HG03045 (cell line): ENCODE measurements around the gene CACUL1.
"Not testable (repeated sequence)": the region's sequence is repeated elsewhere in the genome, so short reads cannot be mapped to it uniquely, and the experiment has no call there.

Experiments used
- ATAC-seq: cut with Tn5 transposase; IDR thresholded peaks from one replicate; pipeline ENCODE4 v1.9.1; 2021; ENCODE audit warnings: mild to moderate bottlenecking, moderate library complexity; ENCODE audit not compliant: unreplicated experiment

CACUL1 gene

GRCh38 chr10:118658762-118659161 is 96.0 kb downstream of the CACUL1 start:
- ATAC-seq: no peak

- ATAC-seq: not testable (repeated sequence)
These were observed 96.6 kb downstream of the CACUL1 start for GRCh38 chr10:118658168-118658567.

GRCh38 chr10:118645294-118645693 is 109.5 kb downstream of the CACUL1 start:
- ATAC-seq: not testable (repeated sequence)

GRCh38 chr10:118642228-118642627 is 112.5 kb downstream of the CACUL1 start:
- ATAC-seq: no peak

- ATAC-seq: no peak
These were observed 116.1 kb downstream of the CACUL1 start for GRCh38 chr10:118638680-118639079.

- no peak for ATAC-seq
These were observed 118.9 kb downstream of the CACUL1 start for GRCh38 chr10:118635674-118636402.

GRCh38 chr10:118633786-118634185 is 121.0 kb downstream of the CACUL1 start:
- ATAC-seq: no peak

- no peak for ATAC-seq
These were observed 125.6 kb downstream of the CACUL1 start for GRCh38 chr10:118629211-118629610.

- no peak for ATAC-seq
These were observed 126.4 kb downstream of the CACUL1 start for GRCh38 chr10:118628397-118628796.

- no peak for ATAC-seq
These were observed 127.8 kb downstream of the CACUL1 start for GRCh38 chr10:118626953-118627352.
